Right renal cortex interstitium (tissue), 3 donors: ENCODE data around the gene TFDP2. TPM values are rescaled to one million over a fixed set of nuclear protein-coding genes. Genes with fewer than 3 reads are reported as not detected.

Source experiments
- DNase-seq, 3 donors: peaks; one replicate each; pipeline ENCODE4 v3.0.0-alpha.2; 2013; ENCODE audit warnings: low read depth in 3 of 3, low spot score in 2 of 3
- polyA plus RNA-seq, 3 donors: library from polyadenylated mRNA; unstranded; fragments of 120-200 nt; gene quantifications; one replicate each; pipeline ENCODE4 v1.2.1, GENCODE V29; 2013; ENCODE audit not compliant: insufficient read length in 3 of 3

The TFDP2 gene
- polyA plus RNA-seq, 3 donors = 82.4 to 95.0 (median 89.3) TPM

DNA sequence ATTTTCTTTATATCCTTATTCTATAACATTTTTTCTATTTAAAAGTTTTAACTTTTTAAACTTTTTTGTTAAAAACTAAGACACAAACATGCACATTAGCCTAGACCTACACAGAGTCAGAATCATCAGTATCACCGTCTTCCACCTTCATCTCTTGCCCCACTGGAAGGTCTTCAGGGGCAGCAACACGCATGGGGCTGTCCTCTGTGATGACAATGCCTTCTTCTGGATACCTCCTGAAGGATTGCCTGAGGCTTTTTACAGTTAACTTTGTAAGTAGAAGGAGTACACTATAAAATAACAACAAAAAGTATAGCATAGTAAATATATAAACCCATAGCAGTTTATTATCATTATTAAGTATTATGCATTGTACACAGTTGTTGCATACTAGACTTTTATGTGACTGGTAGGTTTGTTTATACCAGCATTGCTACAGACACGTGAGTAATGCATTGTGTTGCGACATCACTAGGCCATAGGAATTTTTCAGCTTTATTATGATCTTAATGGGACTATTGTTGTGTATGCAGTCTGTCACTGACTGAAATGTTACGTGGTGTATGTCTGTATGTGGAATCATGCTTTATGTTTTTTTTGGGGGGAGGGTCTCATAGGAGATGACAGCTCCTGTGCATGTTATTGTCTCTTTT, 254.7 kb downstream of the TFDP2 start:
- no peak for DNase-seq

Other genes with a start within 250 kb of the TFDP2 start
- 10 to 100 TPM in 2 of 3 donors, 1 to 10 TPM in 1; 9.3 to 13.9 (median 12.1) TPM for gene GK5, start 76.0 kb upstream of the TFDP2 start, polyA plus RNA-seq